HL-60 (cell line): Measurements from ENCODE around the gene DENND6B.

Source experiments
- DNase-seq, 2 experiments: peaks; one replicate each; pipeline ENCODE4 v3.0.0-alpha.2; 2010 to 2020; ENCODE audit warnings: low read depth in 1 of 2, low spot score in 1 of 2
- H3K27ac ChIP-seq: fragments of 250-450 bp; sonication (Bioruptor Pico); replicated peaks from 2 replicates; pipeline ENCODE4 v1.5.1; 2020; ENCODE audit warnings: mild to moderate bottlenecking, moderate library complexity
- H3K27me3 ChIP-seq: fragments of 250-450 bp; sonication (Bioruptor Pico); 2 replicates; pipeline ENCODE4 v1.5.1; 2021; ENCODE audit warnings: mild to moderate bottlenecking, moderate library complexity; ENCODE audit not compliant: insufficient read depth, poor library complexity, severe bottlenecking
- H3K4me3 ChIP-seq: replicated peaks from 2 replicates; pipeline ENCODE4 v1.5.1; 2011; ENCODE audit warnings: mild to moderate bottlenecking, control low read depth, low read length; ENCODE audit not compliant: insufficient read depth
- GABPA ChIP-seq: IDR thresholded peaks from 2 replicates; pipeline ENCODE4 v1.6.1; 2012; ENCODE audit warnings: low read depth
- POLR2AphosphoS5 ChIP-seq: IDR thresholded peaks from 2 replicates; pipeline ENCODE4 v1.6.1; 2012; ENCODE audit warnings: low read depth
- SPI1 ChIP-seq: IDR thresholded peaks from 2 replicates; pipeline ENCODE4 v1.6.1; 2012; ENCODE audit warnings: low read depth, mild to moderate bottlenecking, borderline replicate concordance
- TF ChIP-seq, protein P1 (sequence below): IDR thresholded peaks from one replicate; pipeline ENCODE4 v1.5.1; 2011; ENCODE audit warnings: low read length, control low read depth, inconsistent platforms; ENCODE audit not compliant: insufficient read depth
- TF ChIP-seq, protein P2 (sequence below): IDR thresholded peaks from 2 replicates; pipeline ENCODE4 v1.6.1; 2012; ENCODE audit warnings: low read depth; ENCODE audit not compliant: insufficient replicate concordance

DENND6B gene

DNA sequence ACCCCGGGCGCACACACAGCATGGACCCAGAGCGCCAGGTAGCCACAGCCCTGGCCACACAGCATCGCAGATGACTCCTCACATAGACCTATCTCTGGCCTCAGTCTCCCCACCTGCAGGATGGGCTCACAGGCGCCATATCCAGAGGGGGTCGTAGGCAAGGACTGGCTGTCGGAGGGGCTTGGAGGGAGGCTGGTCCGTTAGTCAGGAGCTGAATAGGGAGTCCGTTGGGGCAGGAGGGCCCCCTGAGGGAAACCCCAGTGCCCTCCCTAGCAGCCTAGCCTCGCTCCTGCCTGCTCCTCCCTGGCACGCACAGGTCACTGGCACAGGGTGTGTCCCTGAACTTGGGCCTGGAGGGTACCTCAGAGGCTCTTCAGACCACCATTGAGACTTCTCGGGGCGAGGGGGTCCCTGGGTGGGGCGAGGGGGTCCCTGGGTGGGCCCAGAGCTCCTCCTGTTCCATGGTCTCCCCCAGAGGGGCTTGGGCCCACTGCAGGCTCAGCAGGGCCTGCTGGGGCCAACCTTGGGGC, 21.4 kb downstream of the DENND6B start:
- DNase-seq, result no peak
- TF ChIP-seq, protein P1, sequence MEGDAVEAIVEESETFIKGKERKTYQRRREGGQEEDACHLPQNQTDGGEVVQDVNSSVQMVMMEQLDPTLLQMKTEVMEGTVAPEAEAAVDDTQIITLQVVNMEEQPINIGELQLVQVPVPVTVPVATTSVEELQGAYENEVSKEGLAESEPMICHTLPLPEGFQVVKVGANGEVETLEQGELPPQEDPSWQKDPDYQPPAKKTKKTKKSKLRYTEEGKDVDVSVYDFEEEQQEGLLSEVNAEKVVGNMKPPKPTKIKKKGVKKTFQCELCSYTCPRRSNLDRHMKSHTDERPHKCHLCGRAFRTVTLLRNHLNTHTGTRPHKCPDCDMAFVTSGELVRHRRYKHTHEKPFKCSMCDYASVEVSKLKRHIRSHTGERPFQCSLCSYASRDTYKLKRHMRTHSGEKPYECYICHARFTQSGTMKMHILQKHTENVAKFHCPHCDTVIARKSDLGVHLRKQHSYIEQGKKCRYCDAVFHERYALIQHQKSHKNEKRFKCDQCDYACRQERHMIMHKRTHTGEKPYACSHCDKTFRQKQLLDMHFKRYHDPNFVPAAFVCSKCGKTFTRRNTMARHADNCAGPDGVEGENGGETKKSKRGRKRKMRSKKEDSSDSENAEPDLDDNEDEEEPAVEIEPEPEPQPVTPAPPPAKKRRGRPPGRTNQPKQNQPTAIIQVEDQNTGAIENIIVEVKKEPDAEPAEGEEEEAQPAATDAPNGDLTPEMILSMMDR, result no peak
- TF ChIP-seq SPI1, result no peak
- TF ChIP-seq, protein P2, sequence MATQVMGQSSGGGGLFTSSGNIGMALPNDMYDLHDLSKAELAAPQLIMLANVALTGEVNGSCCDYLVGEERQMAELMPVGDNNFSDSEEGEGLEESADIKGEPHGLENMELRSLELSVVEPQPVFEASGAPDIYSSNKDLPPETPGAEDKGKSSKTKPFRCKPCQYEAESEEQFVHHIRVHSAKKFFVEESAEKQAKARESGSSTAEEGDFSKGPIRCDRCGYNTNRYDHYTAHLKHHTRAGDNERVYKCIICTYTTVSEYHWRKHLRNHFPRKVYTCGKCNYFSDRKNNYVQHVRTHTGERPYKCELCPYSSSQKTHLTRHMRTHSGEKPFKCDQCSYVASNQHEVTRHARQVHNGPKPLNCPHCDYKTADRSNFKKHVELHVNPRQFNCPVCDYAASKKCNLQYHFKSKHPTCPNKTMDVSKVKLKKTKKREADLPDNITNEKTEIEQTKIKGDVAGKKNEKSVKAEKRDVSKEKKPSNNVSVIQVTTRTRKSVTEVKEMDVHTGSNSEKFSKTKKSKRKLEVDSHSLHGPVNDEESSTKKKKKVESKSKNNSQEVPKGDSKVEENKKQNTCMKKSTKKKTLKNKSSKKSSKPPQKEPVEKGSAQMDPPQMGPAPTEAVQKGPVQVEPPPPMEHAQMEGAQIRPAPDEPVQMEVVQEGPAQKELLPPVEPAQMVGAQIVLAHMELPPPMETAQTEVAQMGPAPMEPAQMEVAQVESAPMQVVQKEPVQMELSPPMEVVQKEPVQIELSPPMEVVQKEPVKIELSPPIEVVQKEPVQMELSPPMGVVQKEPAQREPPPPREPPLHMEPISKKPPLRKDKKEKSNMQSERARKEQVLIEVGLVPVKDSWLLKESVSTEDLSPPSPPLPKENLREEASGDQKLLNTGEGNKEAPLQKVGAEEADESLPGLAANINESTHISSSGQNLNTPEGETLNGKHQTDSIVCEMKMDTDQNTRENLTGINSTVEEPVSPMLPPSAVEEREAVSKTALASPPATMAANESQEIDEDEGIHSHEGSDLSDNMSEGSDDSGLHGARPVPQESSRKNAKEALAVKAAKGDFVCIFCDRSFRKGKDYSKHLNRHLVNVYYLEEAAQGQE, result no peak
- no peak for TF ChIP-seq POLR2AphosphoS5
- TF ChIP-seq GABPA, result no peak
- H3K4me3 ChIP-seq, result peak overlapping the region; percentile 75
- H3K27me3 ChIP-seq, result no peaks in the 10 kb centered on the region
- peak overlapping the region; percentile 61 for H3K27ac ChIP-seq

DNA sequence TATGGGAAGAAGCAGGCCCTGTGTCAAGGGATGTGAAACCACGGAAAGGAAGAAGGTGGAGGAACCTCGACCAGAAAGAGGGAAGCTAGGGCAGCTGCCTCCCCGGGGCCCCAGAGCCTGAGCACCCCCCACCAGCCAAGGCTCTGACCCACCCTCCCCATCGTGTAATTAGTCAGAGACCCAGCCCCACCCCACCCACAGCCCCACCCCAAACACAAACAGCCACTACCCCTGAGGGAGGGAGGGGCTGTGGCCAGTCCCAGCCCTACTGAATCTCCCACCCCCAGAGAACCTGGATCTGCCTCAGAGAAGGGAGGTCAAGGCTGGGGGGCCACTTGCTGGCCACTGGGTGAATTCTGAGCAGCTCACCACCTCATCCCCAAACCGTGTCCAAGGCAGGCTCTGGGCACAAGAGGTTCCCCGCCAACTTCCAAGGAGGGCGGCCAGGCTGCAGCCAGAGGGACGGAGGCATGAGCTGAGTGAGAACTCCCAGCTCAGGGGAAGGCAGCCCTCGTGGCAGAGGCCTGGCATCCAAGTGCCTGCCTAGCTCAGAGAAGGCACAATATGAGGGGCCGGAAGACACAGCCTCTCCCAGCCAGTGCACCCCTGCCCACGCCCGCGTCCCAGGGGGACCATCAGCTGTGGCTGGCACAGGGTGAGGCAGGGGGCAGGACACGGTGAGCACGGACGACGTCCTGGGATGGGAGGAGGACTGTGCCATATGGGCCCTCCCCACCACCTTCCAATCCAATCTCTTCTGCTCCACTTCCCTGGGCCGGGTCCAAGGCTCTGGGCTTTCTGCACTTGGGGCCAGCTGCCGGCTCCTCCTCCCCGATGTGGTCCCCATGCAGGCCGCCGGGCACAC, 22.1 kb downstream of the DENND6B start:
- Histone ChIP-seq H3K27me3 (no peaks in the 10 kb centered on the region), H3K27ac (peak overlapping the region; percentile 62), H3K4me3 (peak overlapping the region; percentile 75)
- DNase-seq, result peak; percentile 78 to 81
- TF ChIP-seq, protein P1, result no peak
- TF ChIP-seq GABPA (no peak), SPI1 (peak; percentile 21; the same call in 1 of the 2 replicates)

DNA sequence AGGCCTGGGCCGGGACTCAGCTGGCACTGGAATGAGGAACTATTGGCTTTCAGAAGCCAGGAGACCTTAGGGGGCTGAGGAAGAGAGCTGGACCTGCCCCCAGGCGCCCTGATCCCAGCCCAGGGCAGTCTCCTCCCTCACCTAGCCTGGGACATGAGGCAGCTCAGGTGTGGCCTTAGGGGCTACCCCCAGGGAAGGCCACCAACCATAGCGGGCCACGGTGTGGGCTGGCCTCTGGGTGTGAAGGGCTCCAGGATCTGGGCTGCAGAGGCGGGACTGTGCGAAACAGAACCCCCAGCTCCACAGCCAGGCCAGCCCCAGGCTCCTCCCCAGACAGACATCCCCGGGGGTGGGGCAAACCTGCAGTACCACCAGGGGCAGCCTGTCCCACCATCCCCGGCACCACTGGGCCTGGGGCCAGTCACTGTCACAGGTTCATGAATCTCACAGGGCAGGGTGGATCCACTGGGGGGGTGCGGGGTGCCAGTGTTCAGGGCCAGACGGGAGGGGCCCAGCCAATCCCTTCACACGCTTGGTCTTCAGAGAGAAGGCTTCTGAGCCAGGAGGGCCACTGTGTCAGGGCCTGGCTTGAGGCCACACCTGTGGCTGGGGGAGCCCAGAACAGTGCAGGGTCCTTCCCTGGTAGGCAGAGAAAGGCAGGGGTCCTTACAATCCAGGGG, 22.8 kb downstream of the DENND6B start:
- DNase-seq, result peak; percentile 56 to 59
- no peaks in the 10 kb centered on the region for H3K27me3 ChIP-seq
- peak overlapping the region; percentile 62 for H3K27ac ChIP-seq
- H3K4me3 ChIP-seq, result peak overlapping the region; percentile 17
- TF ChIP-seq SPI1 (no peak), POLR2AphosphoS5 (no peak), GABPA (no peak)
- TF ChIP-seq, protein P2, result no peak
- TF ChIP-seq, protein P1, result no peak
